HAP-1 (cell line): ENCODE results near the gene FAM210B.
"Not testable (repeated sequence)": the region's sequence is repeated elsewhere in the genome, so short reads cannot be mapped to it uniquely, and the experiment has no call there.

Experiments used
- DNase-seq, 2 experiments: peaks; one replicate each; pipeline ENCODE4 v3.0.0-alpha.2; 2016 to 2020; ENCODE audit warnings: low spot score in 2 of 2
- H3K27me3 ChIP-seq: fragments of 250-450 bp; sonication (Bioruptor Pico); 2 replicates; pipeline ENCODE4 v1.5.1; 2020; ENCODE audit warnings: low read depth, mild to moderate bottlenecking, moderate library complexity
- H3K36me3 ChIP-seq: fragments of 250-450 bp; sonication (Bioruptor Pico); replicated peaks from 2 replicates; pipeline ENCODE4 v1.5.1; 2020; ENCODE audit warnings: mild to moderate bottlenecking
- H3K4me1 ChIP-seq: fragments of 250-450 bp; sonication (Bioruptor Pico); 2 replicates; pipeline ENCODE4 v1.5.1; 2020; ENCODE audit warnings: mild to moderate bottlenecking
- H3K4me3 ChIP-seq: fragments of 250-450 bp; sonication (Bioruptor Pico); 2 replicates; pipeline ENCODE4 v1.5.1; 2020; ENCODE audit warnings: mild to moderate bottlenecking, moderate library complexity
- H3K9me3 ChIP-seq: fragments of 250-450 bp; sonication (Bioruptor Pico); 2 replicates; pipeline ENCODE4 v1.5.1; 2020; ENCODE audit warnings: mild to moderate bottlenecking, moderate library complexity
- in situ Hi-C: fragments of 300-500 bp; cut with MboI; formaldehyde crosslinking; loops from 3 replicates; pipeline ENCODE4 v1.14.3; 2020; ENCODE audit warnings: low sequenced_read_pairs, inconsistent platforms, mixed read lengths

The FAM210B gene

DNA sequence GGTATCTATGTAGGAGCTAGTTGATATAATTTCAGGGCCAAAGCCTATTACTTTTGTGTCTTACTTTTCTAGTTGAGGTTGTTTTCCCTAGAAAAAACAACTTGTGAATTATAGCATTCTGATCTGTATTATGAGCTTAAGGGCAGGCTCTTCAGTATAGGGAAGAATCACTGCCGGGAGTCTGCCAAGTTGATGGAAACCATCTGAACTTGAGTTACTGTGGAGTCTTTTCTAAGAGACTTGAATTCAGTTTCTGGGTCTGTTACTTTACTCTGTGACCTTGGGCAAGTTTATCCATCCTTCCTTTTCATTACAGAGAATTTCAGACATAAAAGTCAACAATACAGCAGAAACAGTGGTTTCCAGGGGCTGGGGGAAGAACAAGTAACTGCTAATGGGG lies 51.2 kb downstream of the FAM210B start:
- in situ Hi-C loops: no loop called here
- Histone ChIP-seq H3K9me3 (no peaks in the 10 kb centered on the region), H3K27me3 (no peaks in the 10 kb centered on the region), H3K4me3 (no peak overlapping the region), H3K36me3 (peaks cover 46% of the 10 kb centered on the region), H3K4me1 (peaks cover 4% of the 10 kb centered on the region; the same call in 1 of the 2 replicates)
- DNase-seq: no peak

DNA sequence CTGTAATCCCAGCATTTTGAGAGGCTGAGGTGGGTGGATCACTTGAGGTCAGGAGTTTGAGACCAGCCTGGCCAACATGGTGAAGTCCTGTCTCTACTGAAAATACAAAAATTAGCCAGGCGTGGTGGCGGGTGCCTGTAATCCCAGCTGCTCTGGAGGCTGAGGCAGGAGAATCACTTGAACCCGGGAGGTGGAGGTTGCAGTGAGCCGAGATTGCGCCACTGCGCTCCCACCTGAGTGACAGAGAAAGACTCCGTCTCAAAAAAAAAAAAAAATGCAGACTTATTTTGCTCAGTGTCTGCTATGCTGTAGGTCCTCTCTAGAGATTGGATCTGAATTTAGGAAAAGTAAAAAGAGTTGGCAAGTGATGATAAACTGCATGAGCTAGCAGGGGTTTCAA lies 52.5 kb downstream of the FAM210B start:
- in situ Hi-C loops, H3K4me3 ChIP-seq: not testable (repeated sequence)

DNA sequence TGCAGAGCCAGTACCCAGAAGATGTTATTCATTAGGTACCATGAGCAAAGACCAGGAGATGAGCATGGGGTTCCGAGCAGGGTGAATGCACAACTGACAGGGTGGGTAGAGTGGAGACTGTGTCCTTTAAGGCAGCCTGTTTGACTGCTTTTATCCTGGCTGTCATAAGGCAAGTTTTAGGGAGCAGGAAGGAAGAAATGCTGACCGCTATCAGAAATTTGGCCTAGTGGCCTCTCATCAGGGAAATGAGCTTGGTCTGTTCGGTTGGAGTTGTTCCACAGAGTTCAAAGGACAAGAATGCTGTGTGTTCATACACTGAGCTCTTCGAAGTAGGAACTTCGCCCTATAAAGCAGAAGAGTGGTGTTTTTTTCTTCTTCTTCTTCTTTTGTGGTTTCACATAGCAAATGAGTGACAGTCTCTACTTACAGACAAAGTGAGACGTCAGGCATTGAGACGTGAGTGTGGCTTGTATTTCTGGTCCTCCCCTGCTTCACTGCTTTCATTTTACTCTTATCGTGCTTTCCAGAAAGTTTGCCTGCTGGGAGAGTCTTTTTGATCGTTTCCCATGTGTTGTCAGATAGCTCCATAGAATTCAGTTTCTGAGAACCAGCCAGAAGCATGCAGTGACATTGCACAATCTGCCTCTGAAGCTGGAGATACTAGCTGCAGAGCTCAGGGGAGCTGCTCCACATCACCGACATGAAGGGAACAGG lies 53.1 kb downstream of the FAM210B start, which contains the start of gene CASS4:
TSS of gene CASS4 (plus strand) at position 502 of the 714 bp plus-strand sequence. CDS start at position 701, 199 bp downstream.
- in situ Hi-C loops: no loop called here
- H3K4me1 ChIP-seq: peaks cover 4% of the 10 kb centered on the region; the same call in 1 of the 2 replicates

More for the DNA sequence above, 52.5 kb downstream of the FAM210B start:
- peaks cover 33% of the 10 kb centered on the region for H3K36me3 ChIP-seq
- not testable (repeated sequence) for H3K9me3 ChIP-seq, DNase-seq, H3K4me1 ChIP-seq, H3K27me3 ChIP-seq

DNA sequence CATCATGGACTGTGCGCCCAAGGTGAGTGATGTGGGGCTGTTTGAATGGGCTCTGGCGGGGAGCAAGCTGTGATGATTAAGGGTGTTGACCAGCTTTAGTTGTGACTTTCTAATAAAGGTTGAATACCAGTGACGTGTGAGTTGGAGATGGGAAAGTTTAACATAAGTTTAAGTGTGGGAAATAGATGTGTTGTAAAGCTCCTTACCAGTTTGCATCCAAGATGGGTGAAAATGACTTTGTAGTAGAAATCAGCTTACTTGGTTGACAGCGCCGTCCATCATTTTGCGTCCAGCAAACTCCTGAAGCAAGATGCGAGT lies 53.7 kb downstream of the FAM210B start:
- H3K4me1 ChIP-seq: peaks cover 4% of the 10 kb centered on the region; the same call in 1 of the 2 replicates
- in situ Hi-C loops: no loop called here
- no peak overlapping the region for H3K4me3 ChIP-seq

More for the DNA sequence above, 53.1 kb downstream of the FAM210B start, which contains the start of gene CASS4:
- H3K4me3 ChIP-seq: no peak within 1 kb of the TSS
- H3K9me3 ChIP-seq: no peaks in the 10 kb centered on the region
- H3K36me3 ChIP-seq: peaks cover 27% of the 10 kb centered on the region
- DNase-seq: no peak
- no peaks in the 10 kb centered on the region for H3K27me3 ChIP-seq

DNA sequence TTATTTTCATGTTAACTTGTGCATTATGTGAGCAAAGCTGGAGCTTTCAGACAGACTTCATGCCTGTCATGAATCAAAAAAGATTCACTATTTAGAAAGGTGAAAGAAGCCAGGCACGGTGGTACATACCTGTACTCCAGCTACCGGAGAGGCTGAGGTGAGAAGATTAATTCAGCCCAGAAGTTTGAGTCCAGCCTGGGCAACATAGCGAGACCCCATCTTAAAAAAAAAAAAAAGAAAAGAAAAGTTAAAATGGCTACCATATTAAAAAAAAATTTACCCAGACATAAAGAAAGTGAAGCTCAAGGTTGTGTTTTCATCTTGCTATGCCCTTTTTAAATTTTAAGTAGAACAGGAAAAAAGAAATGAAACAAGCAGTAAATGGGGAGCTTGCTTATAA lies 54.2 kb downstream of the FAM210B start:
- H3K36me3 ChIP-seq: peaks cover 17% of the 10 kb centered on the region
- H3K27me3 ChIP-seq: no peaks in the 10 kb centered on the region
- DNase-seq: no peak
- peaks cover 4% of the 10 kb centered on the region; the same call in 1 of the 2 replicates for H3K4me1 ChIP-seq
- no peak overlapping the region for H3K4me3 ChIP-seq
- in situ Hi-C loops: no loop called here
- no peaks in the 10 kb centered on the region for H3K9me3 ChIP-seq

More for the DNA sequence above, 53.7 kb downstream of the FAM210B start:
- no peak for DNase-seq
- Histone ChIP-seq H3K27me3 (no peaks in the 10 kb centered on the region), H3K36me3 (peaks cover 22% of the 10 kb centered on the region), H3K9me3 (no peaks in the 10 kb centered on the region)

DNA sequence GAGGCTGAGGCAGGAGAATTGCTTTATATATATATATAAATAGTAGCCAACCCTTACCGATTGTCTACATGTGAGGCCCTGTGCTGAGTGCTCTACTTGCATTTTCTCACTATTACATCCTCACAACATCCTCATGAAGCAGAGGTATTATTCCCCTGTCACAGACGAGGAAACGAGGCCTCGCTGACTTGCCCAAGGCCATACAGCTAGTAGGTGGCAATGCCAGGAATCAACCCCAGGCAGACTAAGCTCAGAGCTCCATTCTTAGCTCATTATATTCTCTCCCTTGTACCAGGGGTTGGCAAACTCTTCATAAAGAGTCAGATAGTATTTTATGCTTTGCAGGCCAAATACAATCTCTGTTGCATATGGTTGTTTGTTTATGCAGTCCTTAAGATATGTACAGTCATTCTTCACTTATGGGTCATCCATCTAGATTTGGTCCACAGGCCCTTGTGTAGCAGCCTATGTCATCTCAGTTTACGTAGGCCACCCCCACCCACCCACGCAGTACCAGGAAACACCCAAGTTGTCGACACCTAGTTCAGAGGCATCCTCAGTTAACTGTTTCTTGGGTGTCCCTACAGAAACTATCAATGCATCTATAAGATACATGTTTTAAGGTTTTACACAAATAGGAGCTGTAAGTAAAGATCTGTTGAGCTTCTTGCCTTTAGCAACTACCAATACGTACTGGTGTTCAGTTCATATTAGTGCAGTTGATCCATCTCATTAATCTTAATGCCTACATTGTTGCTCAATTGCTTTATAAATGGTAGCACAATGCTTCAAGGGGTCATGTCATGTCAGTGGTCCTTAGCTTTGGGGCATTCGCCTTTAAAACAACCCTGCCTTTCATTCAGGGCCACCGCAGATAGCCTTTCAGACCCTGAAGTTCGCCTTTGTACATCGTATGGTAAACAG lies 56.3 kb downstream of the FAM210B start:
- H3K4me3 ChIP-seq: no peak overlapping the region
- no peaks in the 10 kb centered on the region for H3K27me3 ChIP-seq
- H3K9me3 ChIP-seq: no peaks in the 10 kb centered on the region
- peaks cover 4% of the 10 kb centered on the region; the same call in 1 of the 2 replicates for H3K36me3 ChIP-seq
- in situ Hi-C loops: no loop called here
- no peak for DNase-seq
- no peaks in the 10 kb centered on the region for H3K4me1 ChIP-seq

DNA sequence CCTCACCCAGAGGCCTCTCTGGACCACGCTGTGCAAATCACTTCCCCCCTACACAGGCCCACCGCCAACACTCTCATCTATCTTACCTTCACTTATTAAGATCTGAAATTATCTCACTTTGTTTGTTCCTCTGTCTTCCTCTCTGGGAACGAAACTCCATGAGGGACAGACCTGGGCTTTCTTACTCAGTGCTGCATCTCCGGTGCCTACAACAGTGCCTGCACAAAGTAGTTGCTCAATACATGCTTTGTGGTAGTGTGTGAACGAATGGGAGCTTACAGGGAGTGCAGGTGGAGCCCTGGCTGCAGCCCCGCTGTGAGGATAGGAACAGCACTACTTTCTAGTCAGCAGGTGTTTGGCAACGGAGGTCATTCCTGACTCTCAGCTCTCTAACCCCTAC lies 58.6 kb downstream of the FAM210B start:
- DNase-seq: no peak
- Histone ChIP-seq H3K4me1 (no peaks in the 10 kb centered on the region), H3K4me3 (no peak overlapping the region), H3K9me3 (no peaks in the 10 kb centered on the region), H3K27me3 (no peaks in the 10 kb centered on the region), H3K36me3 (peaks cover 4% of the 10 kb centered on the region; the same call in 1 of the 2 replicates)
- in situ Hi-C loops: no loop called here

DNA sequence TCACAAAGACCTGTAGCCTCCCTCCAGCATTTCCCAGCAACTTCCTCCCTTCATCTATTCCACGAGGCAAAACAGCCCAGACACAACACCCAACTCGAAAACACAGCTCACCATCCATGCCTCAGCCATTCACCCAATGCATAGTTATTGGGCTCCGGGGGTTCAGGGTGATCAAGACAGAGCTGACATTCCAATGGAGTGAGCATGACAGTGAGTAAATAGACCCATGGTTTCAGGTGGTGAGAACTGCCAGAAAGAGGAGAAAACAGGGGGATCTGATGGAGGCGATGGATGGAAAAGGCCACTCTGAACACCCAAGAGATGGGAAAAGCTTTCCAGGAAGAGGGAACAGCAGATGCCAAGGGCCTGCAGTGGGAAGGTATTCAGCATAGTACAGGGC lies 59.1 kb downstream of the FAM210B start:
- no peaks in the 10 kb centered on the region for H3K9me3 ChIP-seq
- no peaks in the 10 kb centered on the region for H3K4me1 ChIP-seq
- no peaks in the 10 kb centered on the region for H3K27me3 ChIP-seq
- in situ Hi-C loops: no loop called here
- DNase-seq: no peak
- H3K36me3 ChIP-seq: peaks cover 4% of the 10 kb centered on the region; the same call in 1 of the 2 replicates
- no peak overlapping the region for H3K4me3 ChIP-seq
